ENCODE measurements around the gene SRCIN1. TPM values are rescaled to one million over a fixed set of nuclear protein-coding genes. Genes with fewer than 3 reads are reported as not detected.

Gene SRCIN1
- total RNA-seq, 1 experiment from 2014 or later = 6.9 TPM

DNA sequence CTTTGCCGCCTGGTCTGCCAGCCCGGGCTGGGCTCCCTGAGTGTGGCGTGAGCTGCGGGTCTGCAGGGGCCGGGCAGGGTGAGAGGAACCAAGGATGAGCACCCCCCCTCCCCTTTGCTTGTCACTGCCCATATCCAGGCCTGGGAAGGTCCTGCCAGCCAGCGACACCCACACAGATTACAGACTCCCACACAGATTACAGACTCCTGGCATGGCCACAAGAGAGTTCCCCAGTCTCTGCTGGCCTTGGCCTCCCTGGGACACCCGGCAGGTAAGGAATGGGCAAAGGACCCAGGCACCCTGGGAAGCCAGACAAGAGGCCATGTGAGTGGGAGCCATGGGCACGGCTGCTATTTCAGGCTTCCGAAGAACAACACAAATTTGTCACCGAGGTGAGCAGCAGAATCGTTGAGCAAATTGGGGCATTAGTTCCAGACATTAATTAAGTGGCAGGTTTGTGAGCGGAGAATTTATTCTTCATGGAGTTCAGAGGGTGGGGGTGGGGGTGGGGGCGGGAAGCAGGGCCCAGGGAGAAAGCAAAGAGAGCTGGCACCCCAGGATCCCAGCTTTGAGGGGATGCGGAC lies 41.4 kb downstream of the SRCIN1 start:
- no peak overlapping the region for H2AFZ ChIP-seq (ENCODE audit: low read length)
- TF ChIP-seq CTCF (conservative IDR thresholded peaks at IDR 0.05) = no peak
- no peaks in the 10 kb centered on the region for H3K9me3 ChIP-seq (ENCODE audit: control insufficient read depth, low read depth, low read length)
- WGBS (ENCODE audit: extremely low coverage, insufficient read length, low lambda C conversion rate) = no CpG with 5 or more reads among the region's 14 CpGs
- H2BK15ac ChIP-seq (ENCODE audit: low read depth, low read length) = no peak overlapping the region
- H3K27ac ChIP-seq (ENCODE audit: insufficient read length, low read depth, low read length) = no peak overlapping the region
- no peak overlapping the region for H3K14ac ChIP-seq (ENCODE audit: insufficient read depth, low read length)
- H4K20me1 ChIP-seq (ENCODE audit: control insufficient read depth, insufficient read depth, insufficient read length) = no peaks in the 10 kb centered on the region
- H3K56ac ChIP-seq (ENCODE audit: insufficient read length, low read depth, low read length) = no peak overlapping the region
- no peak overlapping the region for H3K4ac ChIP-seq (ENCODE audit: low read depth, low read length)
- peaks cover 14% of the 10 kb centered on the region for H3K23me2 ChIP-seq (ENCODE audit: insufficient read length, low read depth, low read length, poor library complexity, severe bottlenecking)
- no peak overlapping the region for H4K91ac ChIP-seq (ENCODE audit: insufficient read length, low read depth, low read length)
- Mint-ChIP-seq H3K27me3 (ENCODE audit: low read depth) (peaks cover 96% of the 10 kb centered on the region), H3K27ac (no peak overlapping the region), H3K4me3 (peak overlapping the region; percentile 45 to 86), H3K4me1 (peaks cover 27 to 57% of the 10 kb centered on the region in 2 experiments), H3K9me3 (no peaks in the 10 kb centered on the region; a peak in 2 of 5 replicates), H3K36me3 (ENCODE audit: insufficient read depth in 1 of 3, low read depth in 3 of 3) (peaks cover 0 to 3% (median 0%) of the 10 kb centered on the region in 3 experiments; a peak in 1 of 7 replicates)
- H2BK20ac ChIP-seq (ENCODE audit: low read depth, low read length, poor library complexity, severe bottlenecking) = no peak overlapping the region
- peaks cover 73% of the 10 kb centered on the region for H3K27me3 ChIP-seq (ENCODE audit: insufficient read depth, low read length)
- DNase-seq = no peak
- no peak overlapping the region for H2BK12ac ChIP-seq (ENCODE audit: insufficient read length, low read depth, low read length)
- no peak overlapping the region for H3T11ph ChIP-seq (ENCODE audit: low read length)
- H2AK5ac ChIP-seq (ENCODE audit: insufficient read length, low read length) = no peak overlapping the region
- no peak overlapping the region for H3K23ac ChIP-seq (ENCODE audit: insufficient read length, low read depth, low read length)
- H3K18ac ChIP-seq (ENCODE audit: insufficient read length, low read depth, low read length) = no peak overlapping the region
- no peak overlapping the region for H4K5ac ChIP-seq (ENCODE audit: insufficient read length, low read depth, low read length)
- H3K4me1 ChIP-seq (ENCODE audit: insufficient read depth, low read length) = 0 out of 2 replicates have a peak, but pooled peaks cover 3% of the 10 kb centered on the region
- H3K4me2 ChIP-seq (ENCODE audit: insufficient read depth, insufficient read length, low read length) = peak overlapping the region; percentile 66
- H4K8ac ChIP-seq (replicated peaks; ENCODE audit: insufficient read length, low read depth, low read length) = no peak overlapping the region
- H2BK120ac ChIP-seq (ENCODE audit: low read depth, low read length, poor library complexity, severe bottlenecking) = no peak overlapping the region
- no peaks in the 10 kb centered on the region for H3K79me2 ChIP-seq (ENCODE audit: insufficient read depth, low read length)
- H3K9ac ChIP-seq (ENCODE audit: extremely low read depth, insufficient read length, low read length) = no peak overlapping the region
- H2BK5ac ChIP-seq (ENCODE audit: insufficient read length, low read length) = no peak overlapping the region
- H3K79me1 ChIP-seq (ENCODE audit: insufficient read depth, low read depth, low read length, poor library complexity, severe bottlenecking) = no peaks in the 10 kb centered on the region

Data from H9 (cell line).